HFF-Myc (cell line): ENCODE measurements around the gene GPRC5C.

Experiments
- DNase-seq: peaks from one replicate; pipeline ENCODE4 v3.0.0-alpha.2; 2011; ENCODE audit warnings: low read depth; ENCODE audit errors: extremely low read depth
- H3K4me3 ChIP-seq: replicated peaks from 2 replicates; pipeline ENCODE4 v1.5.1; 2011; ENCODE audit warnings: low read depth, mild to moderate bottlenecking, control low read depth, low read length
- CTCF ChIP-seq: IDR thresholded peaks from 2 replicates; pipeline ENCODE4 v1.5.1; 2012; ENCODE audit warnings: mild to moderate bottlenecking, low read depth, low read length, control low read depth; ENCODE audit errors: missing control alignments

Gene GPRC5C

DNA sequence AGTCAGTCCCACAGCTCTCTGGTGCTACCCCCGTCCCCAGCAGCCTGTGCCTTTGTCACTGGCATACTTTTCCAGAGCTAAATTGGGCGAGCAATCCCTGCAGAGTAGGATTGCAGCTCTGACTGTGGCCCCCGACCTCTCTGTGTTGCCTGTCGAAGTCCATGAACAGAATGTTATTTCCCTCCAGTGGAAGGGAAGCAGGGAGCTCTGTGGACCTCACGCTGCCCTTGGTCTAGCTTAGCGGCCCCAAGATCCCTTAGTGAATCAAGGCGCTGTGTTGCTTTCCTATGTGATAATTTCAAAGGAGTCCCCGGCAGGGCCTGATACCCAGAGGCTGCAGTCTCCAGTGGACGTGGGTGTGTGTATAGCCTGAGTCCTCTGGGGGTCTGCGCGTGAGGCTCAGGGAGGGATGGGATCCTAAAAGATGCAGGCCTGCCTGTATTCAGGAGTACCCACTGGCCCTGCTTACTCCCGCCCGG lies 19.1 kb downstream of the GPRC5C start:
- no peak for DNase-seq
- no peak overlapping the region for H3K4me3 ChIP-seq
- no peak for TF ChIP-seq CTCF

DNA sequence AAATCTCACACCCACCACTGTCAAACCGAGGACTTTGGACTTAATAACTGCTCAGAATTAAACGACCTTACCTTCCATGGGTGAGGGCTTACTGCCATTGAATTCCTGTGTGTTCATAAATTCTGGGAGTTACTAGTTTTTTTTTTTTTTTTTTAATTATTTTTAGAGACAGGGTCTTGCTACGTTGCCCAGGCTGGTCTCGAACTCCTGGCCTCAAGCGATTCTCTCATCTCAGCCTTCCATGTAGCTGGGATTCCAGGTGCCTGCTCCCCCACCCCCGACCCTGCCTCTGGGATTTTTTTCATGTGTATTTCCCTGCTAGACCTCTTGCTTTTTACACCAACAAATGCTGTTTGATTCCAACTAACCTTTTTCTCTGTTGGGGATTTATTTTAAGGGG lies 19.7 kb downstream of the GPRC5C start:
- H3K4me3 ChIP-seq: no peak overlapping the region

GRCh38 chr17:74452033-74452840 lies 20.3 kb downstream of the GPRC5C start:
- no peak for DNase-seq
- H3K4me3 ChIP-seq: no peak overlapping the region
- no peak for TF ChIP-seq CTCF

More for the DNA sequence above, 19.7 kb downstream of the GPRC5C start:
- DNase-seq: no peak
- no peak for TF ChIP-seq CTCF

DNA sequence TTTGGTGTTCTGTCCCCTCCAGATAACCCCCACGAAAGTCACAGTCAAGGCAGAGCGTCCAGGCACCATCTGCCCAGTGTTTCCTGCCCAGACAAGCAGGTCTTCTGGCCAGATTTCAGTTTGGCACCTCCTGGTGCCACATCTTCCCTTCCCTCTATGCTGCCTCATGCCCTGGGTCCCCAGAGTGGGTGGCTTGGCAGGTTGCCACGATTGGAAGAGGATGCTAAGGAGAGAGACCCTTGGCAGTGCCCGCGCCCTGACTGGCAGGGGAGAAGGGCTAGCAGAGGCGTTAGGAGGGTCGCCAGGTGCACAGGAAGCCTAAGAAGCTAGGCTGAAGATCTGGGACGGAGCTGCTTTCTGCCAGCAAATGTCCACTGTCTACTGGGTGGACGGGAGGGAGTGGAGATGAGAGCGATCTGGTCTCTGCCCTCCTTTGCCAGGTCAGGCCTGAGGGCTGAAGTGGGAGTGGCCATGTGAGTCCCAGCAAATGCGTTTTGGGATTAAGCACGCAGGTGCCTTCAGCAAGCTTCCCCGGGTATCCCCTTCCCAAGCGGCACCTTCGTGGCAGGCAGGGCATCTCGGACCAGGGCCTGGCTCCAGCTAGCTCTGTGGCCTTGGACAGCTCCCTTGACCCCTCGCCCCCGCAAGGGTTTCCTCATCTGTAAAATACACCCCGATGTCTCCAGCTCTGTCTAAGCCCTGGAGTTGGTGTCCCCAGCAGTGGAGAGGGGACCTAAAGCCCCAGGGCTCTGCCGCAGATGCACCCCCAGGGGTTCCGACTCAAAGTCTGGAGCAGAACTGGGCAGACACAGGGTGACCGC lies 21.2 kb downstream of the GPRC5C start:
- DNase-seq: no peak
- no peak overlapping the region for H3K4me3 ChIP-seq
- no peak for TF ChIP-seq CTCF

GRCh38 chr17:74453665-74454196 lies 21.8 kb downstream of the GPRC5C start:
- TF ChIP-seq CTCF: no peak
- DNase-seq: no peak
- H3K4me3 ChIP-seq: no peak overlapping the region

DNA sequence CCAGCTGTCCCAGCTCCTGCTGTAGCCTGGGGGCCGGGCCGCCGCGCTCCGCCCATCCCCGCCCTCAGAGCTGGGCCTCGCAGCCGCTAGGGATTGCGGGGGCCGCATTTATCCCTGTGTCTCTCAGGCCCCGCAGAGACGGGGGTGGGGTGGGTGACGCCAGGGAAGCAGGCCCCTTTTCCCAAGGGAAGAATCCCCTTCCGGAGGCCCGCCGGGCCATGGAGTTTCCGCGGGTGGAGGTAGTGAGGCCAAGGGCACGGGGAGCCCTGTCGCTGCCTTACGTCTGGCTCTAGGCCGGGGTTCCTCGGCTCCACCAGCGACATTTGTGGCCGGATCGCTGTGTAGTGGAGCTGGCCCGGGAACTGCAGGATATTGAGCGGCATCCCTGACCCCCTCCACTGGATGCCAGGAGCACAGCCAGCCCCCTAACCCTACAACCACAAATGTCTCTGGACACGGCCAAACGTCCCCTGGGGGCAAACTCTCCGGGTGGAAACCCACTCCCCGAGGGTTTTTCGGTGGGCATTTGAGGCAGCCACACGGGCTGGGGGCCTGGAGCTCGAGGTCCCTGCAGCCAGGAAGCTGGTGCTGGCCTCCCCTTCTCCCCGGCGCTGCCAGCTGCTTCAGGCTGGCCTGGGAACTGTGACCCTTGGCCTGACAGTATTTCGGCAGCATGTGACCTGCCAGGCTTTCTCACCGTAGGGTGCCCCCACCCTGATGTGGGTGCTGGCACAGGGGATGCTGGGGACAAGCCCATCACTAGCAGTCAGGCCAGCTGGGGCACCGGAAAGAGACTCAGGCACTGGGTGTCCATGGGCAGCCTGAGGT lies 22.5 kb downstream of the GPRC5C start:
- DNase-seq: no peak
- H3K4me3 ChIP-seq: peak overlapping the region; percentile 20; the same call in 1 of the 2 replicates
- no peak for TF ChIP-seq CTCF
